B cell (primary cell): Measurements from ENCODE around the gene LONRF2. TPM values are rescaled to one million over a fixed set of nuclear protein-coding genes. Genes with fewer than 3 reads are reported as not detected.
"Not testable (repeated sequence)": the region's sequence is repeated elsewhere in the genome, so short reads cannot be mapped to it uniquely, and the experiment has no call there.

Source experiments
- ATAC-seq: fragments of 200-7000 bp; cut with Tn5 transposase; one replicate; pipeline ENCODE4 v1.10.0; 2021; ENCODE audit warnings: low read depth, mild to moderate bottlenecking, moderate number of reproducible peaks, moderate library complexity
- CTCF ChIA-PET: fragments of 350-600 bp; sonication (Branson Sonifier 250); formaldehyde crosslinking; loops from one replicate; lab custom pipeline; 2021; ENCODE audit warnings: antibody characterized with exemption, inconsistent platforms; lab: Charles Lee
- POLR2A ChIA-PET: fragments of 350-600 bp; sonication (Branson Sonifier 250); formaldehyde crosslinking; loops from one replicate; lab custom pipeline; 2021; ENCODE audit warnings: antibody characterized with exemption; lab: Charles Lee
- DNase-seq: peaks from one replicate; pipeline ENCODE4 v3.0.0; 2013
- H2AFZ ChIP-seq: 2 replicates; pipeline ENCODE4 v1.6.1; 2012; ENCODE audit warnings: mild to moderate bottlenecking, low read depth, low read length; ENCODE audit not compliant: insufficient read depth, poor library complexity, severe bottlenecking
- H3K27ac ChIP-seq, 2 donors: 1 replicate in 1 of 2; 2 replicates in 1 of 2; pipeline ENCODE4 v1.5.1; 2012 to 2013; ENCODE audit warnings: low read length in 2 of 2, mild to moderate bottlenecking in 2 of 2, moderate library complexity in 1 of 2
- H3K27me3 ChIP-seq, 4 experiments: fragments of 200-600 bp in 1 of 4; sonication (generic) in 1 of 4; replicated peaks in 1 of 4; 1 replicate in 2 of 4; 2 replicates in 2 of 4; pipeline versions ENCODE4 v1.6.1 to v1.7.0; 2013 to 2016; ENCODE audit warnings: low read length in 3 of 4, mild to moderate bottlenecking in 2 of 4, mixed read lengths in 1 of 4, moderate library complexity in 1 of 4; ENCODE audit not compliant: insufficient read depth in 4 of 4, control insufficient read depth in 3 of 4; ENCODE audit errors: control extremely low read depth in 1 of 4
- H3K36me3 ChIP-seq, 2 experiments: replicated peaks in 1 of 2; 1 replicate in 1 of 2; 2 replicates in 1 of 2; pipeline versions ENCODE4 v1.6.1 to v1.7.1; 2013; ENCODE audit warnings: low read length in 1 of 2; ENCODE audit not compliant: insufficient read depth in 2 of 2, control insufficient read depth in 1 of 2; ENCODE audit errors: control extremely low read depth in 1 of 2, extremely low read depth in 1 of 2
- H3K4me1 ChIP-seq, 2 donors: fragments of 200-600 bp in 1 of 2; sonication (generic) in 1 of 2; 1 replicate in 1 of 2; 2 replicates in 1 of 2; pipeline versions ENCODE4 v1.5.1 to v1.6.1; 2013 to 2017; ENCODE audit warnings: low read length in 2 of 2; ENCODE audit not compliant: control insufficient read depth in 2 of 2, insufficient read depth in 2 of 2
- H3K4me2 ChIP-seq: replicated peaks from 2 replicates; pipeline ENCODE3; 2012; ENCODE audit warnings: mild to moderate bottlenecking, low read depth, low read length; ENCODE audit not compliant: poor library complexity, severe bottlenecking
- H3K4me3 ChIP-seq, 5 experiments: fragments of 200-600 bp in 1 of 5; sonication (generic) in 1 of 5; 1 replicate in 3 of 5; 2 replicates in 2 of 5; pipeline versions ENCODE4 v1.5.1 to v1.7.0; 2011 to 2016; ENCODE audit warnings: low read length in 4 of 5, mild to moderate bottlenecking in 4 of 5, low read depth in 2 of 5, control low read depth in 1 of 5, moderate library complexity in 1 of 5; ENCODE audit not compliant: insufficient read depth in 1 of 5; ENCODE audit errors: control extremely low read depth in 1 of 5, extremely low read depth in 1 of 5
- H3K79me2 ChIP-seq: fragments of 200-600 bp; sonication (generic); one replicate; pipeline ENCODE4 v1.6.0; 2016; ENCODE audit warnings: low read length; ENCODE audit not compliant: control insufficient read depth, insufficient read depth
- H3K9ac ChIP-seq: fragments of 200-600 bp; sonication (generic); 2 replicates; pipeline ENCODE4 v1.6.1; 2017; ENCODE audit warnings: mild to moderate bottlenecking, low read length, moderate library complexity
- H3K9me3 ChIP-seq, 3 donors: one replicate each; pipeline versions ENCODE4 v1.6.1 to v1.7.1; 2013; ENCODE audit warnings: low read length in 2 of 3; ENCODE audit not compliant: control insufficient read depth in 2 of 3, insufficient read depth in 1 of 3; ENCODE audit errors: control extremely low read depth in 1 of 3
- H4K20me1 ChIP-seq: 2 replicates; pipeline ENCODE4 v1.6.0; 2012; ENCODE audit warnings: mild to moderate bottlenecking, low read length; ENCODE audit not compliant: insufficient read depth, control insufficient read depth, poor library complexity, severe bottlenecking
- H3K27ac Mint-ChIP-seq: one replicate; pipeline ENCODE4 v1.8.0; 2021; ENCODE audit warnings: mixed read lengths
- H3K27me3 Mint-ChIP-seq: one replicate; pipeline ENCODE4 v1.8.0; 2021; ENCODE audit warnings: mixed read lengths
- H3K4me1 Mint-ChIP-seq: one replicate; pipeline ENCODE4 v1.8.0; 2021; ENCODE audit warnings: mixed read lengths
- H3K4me3 Mint-ChIP-seq: one replicate; pipeline ENCODE4 v1.8.0; 2021; ENCODE audit warnings: mixed read lengths
- H3K9me3 Mint-ChIP-seq: one replicate; pipeline ENCODE4 v1.8.0; 2022; ENCODE audit warnings: mixed read lengths; ENCODE audit not compliant: insufficient read depth
- EZH2 ChIP-seq: IDR thresholded peaks from 2 replicates; pipeline ENCODE4 v1.6.1; 2012; ENCODE audit warnings: borderline replicate concordance, low read depth, mild to moderate bottlenecking, moderate library complexity, low read length; ENCODE audit not compliant: insufficient read depth, poor library complexity, severe bottlenecking
- WGBS: methylation state at CpG from one replicate; pipeline ENCODE4 v1.1.5; 2013; ENCODE audit warnings: missing lambda C conversion rate; ENCODE audit not compliant: insufficient coverage; 5-methylcytosine and 5-hydroxymethylcytosine counted together
- intact Hi-C: fragments of 100-400 bp; cut with micrococcal nuclease; formaldehyde crosslinking; loops from one replicate; pipeline ENCODE4 v1.10.0; 2022
- polyA plus RNA-seq: library from polyadenylated mRNA; depleted of rRNA; stranded (reverse); fragments of >200 nt; gene quantifications from 2 replicates; pipeline ENCODE4 v1.2.3, GENCODE V29; 2012
- total RNA-seq, 2 donors: library from RNA; stranded (reverse); fragments of 120-200 nt in 1 of 2; gene quantifications; 1 replicate in 1 of 2; 2 replicates in 1 of 2; pipeline versions ENCODE4 v1.2.3 to v1.2.4, GENCODE V29; 2013 to 2022
- TF ChIP-seq, protein P1 (sequence below): fragments of 200-600 bp; IDR thresholded peaks from one replicate; pipeline ENCODE4 v1.8.0; 2022; ENCODE audit warnings: antibody characterized with exemption, mild to moderate bottlenecking

Gene LONRF2
- total and polyA plus RNA-seq, 2 donors (not counting 1 experiment from before 2014, with no cell fraction given): 0.32 TPM; not detected in 1

DNA sequence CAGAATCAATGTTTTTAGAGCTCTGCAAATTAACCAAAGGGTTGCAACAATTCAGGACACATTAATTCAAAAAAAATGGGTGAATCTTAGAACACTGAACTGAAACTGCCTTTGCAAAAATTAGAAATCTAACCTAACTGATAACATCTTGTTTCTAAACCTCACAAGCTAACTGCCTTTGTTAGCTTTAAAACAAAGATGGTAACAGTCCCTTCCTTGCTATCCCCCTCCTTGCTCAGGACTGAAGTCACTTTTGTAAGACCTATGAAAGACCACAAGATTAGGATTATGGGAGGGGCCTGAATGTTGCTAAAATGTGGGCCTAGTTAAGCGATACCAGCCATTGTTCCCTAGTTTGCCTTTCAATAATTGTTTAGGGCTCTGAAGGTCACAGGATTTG, 44.9 kb upstream of the LONRF2 start:
- H3K27me3 Mint-ChIP-seq: peaks cover 31% of the 10 kb centered on the region
- POLR2A ChIA-PET: no interaction called here
- 100% methylated on average over 1 of the region's 1 CpG for WGBS

DNA sequence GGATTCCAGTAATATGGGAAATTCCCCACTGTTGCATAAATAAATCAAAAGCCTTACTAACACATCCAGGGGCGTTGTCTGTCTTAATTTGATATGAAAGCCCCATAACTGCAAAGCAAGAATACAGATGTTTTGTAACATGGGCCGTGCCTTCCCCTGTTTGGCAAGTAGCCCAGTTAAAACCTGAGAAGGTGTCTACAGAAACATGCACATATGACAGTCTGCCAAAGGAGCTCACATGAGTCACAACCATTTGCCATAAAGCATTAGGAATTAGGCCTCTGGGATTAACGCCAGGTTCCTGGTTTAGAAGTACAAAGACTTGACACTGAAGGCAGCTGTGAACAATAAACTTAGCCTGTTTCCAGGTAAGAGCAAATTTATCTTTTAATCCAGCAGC, 43.1 kb upstream of the LONRF2 start:
- TF ChIP-seq EZH2: no peak
- TF ChIP-seq, protein P1, sequence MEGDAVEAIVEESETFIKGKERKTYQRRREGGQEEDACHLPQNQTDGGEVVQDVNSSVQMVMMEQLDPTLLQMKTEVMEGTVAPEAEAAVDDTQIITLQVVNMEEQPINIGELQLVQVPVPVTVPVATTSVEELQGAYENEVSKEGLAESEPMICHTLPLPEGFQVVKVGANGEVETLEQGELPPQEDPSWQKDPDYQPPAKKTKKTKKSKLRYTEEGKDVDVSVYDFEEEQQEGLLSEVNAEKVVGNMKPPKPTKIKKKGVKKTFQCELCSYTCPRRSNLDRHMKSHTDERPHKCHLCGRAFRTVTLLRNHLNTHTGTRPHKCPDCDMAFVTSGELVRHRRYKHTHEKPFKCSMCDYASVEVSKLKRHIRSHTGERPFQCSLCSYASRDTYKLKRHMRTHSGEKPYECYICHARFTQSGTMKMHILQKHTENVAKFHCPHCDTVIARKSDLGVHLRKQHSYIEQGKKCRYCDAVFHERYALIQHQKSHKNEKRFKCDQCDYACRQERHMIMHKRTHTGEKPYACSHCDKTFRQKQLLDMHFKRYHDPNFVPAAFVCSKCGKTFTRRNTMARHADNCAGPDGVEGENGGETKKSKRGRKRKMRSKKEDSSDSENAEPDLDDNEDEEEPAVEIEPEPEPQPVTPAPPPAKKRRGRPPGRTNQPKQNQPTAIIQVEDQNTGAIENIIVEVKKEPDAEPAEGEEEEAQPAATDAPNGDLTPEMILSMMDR: no peak

More for the DNA sequence above, 44.9 kb upstream of the LONRF2 start:
- H4K20me1 ChIP-seq: no peaks in the 10 kb centered on the region
- CTCF ChIA-PET: interaction anchor here (1.1 to 1.4 kb wide), 3 partner anchors 9 to 104 kb away, joined by 3 read pairs; no protein-coding TSS in a partner anchor
- no peak overlapping the region for H2AFZ ChIP-seq
- no peak overlapping the region for H3K4me2 ChIP-seq
- Mint-ChIP-seq H3K9me3 (peaks cover 17% of the 10 kb centered on the region), H3K27ac (no peak overlapping the region), H3K4me1 (no peaks in the 10 kb centered on the region), H3K4me3 (no peak overlapping the region)
- TF ChIP-seq, protein P1: no peak
- TF ChIP-seq EZH2: no peak
- DNase-seq: no peak
- peaks cover 7 to 20% (median 16%) of the 10 kb centered on the region in 3 donors for H3K9me3 ChIP-seq
- no peaks in the 10 kb centered on the region for H3K4me1 ChIP-seq
- intact Hi-C loops: no loop called here
- H3K9ac ChIP-seq: no peak overlapping the region
- H3K27ac ChIP-seq: no peak overlapping the region
- H3K79me2 ChIP-seq: no peaks in the 10 kb centered on the region
- no peak for ATAC-seq
- H3K4me3 ChIP-seq: no peak overlapping the region
- no peaks in the 10 kb centered on the region for H3K36me3 ChIP-seq
- H3K27me3 ChIP-seq: peaks cover 0 to 7% (median 0%) of the 10 kb centered on the region in 4 experiments

DNA sequence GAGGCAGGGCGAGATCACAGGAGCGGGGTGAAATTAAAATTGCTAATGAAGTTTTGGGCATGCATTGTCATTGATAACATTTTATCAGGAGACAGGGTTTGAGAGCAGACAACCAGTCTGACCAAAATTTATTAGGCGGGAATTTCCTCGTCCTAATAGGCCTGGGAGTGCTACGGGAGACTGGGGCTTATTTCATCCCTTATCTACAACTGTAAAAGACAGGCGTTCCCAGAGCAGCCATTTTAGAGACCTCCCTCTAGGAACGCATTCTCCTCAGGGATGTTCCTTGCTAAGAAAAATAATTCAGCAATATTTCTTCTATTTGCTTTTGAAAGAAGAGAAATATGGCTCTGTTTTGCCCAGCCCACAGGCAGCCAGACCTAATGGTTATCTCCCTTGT, 40.0 kb upstream of the LONRF2 start:
- H3K36me3 ChIP-seq, H3K27me3 ChIP-seq, H3K4me3 Mint-ChIP-seq, H3K27ac Mint-ChIP-seq, H3K27ac ChIP-seq, intact Hi-C loops, H4K20me1 ChIP-seq, CTCF ChIA-PET, H2AFZ ChIP-seq, H3K4me1 Mint-ChIP-seq, ATAC-seq, H3K79me2 ChIP-seq, H3K4me1 ChIP-seq, H3K4me3 ChIP-seq, POLR2A ChIA-PET, H3K4me2 ChIP-seq, H3K9me3 Mint-ChIP-seq, DNase-seq, H3K9ac ChIP-seq: not testable (repeated sequence)
- no CpG with 5 or more reads among the region's 7 CpGs for WGBS
- peaks cover 27% of the 10 kb centered on the region for H3K27me3 Mint-ChIP-seq
- H3K9me3 ChIP-seq: peaks cover 0 to 22% (median 2%) of the 10 kb centered on the region in 3 donors

More for the DNA sequence above, 43.1 kb upstream of the LONRF2 start:
- Histone ChIP-seq H3K9ac (no peak overlapping the region), H4K20me1 (no peaks in the 10 kb centered on the region), H3K79me2 (no peaks in the 10 kb centered on the region), H3K4me3 (no peak overlapping the region), H3K27me3 (peaks cover 0 to 3% (median 0%) of the 10 kb centered on the region in 4 experiments), H3K36me3 (no peaks in the 10 kb centered on the region), H3K9me3 (peaks cover 0 to 26% (median 9%) of the 10 kb centered on the region in 3 donors), H3K27ac (no peak overlapping the region), H2AFZ (no peak overlapping the region), H3K4me2 (no peak overlapping the region), H3K4me1 (no peaks in the 10 kb centered on the region)
- Mint-ChIP-seq H3K4me3 (no peak overlapping the region), H3K27me3 (peaks cover 31% of the 10 kb centered on the region), H3K9me3 (peaks cover 10% of the 10 kb centered on the region), H3K4me1 (no peaks in the 10 kb centered on the region), H3K27ac (no peak overlapping the region)
- no peak for ATAC-seq
- intact Hi-C loops: no loop called here
- CTCF ChIA-PET: interaction anchor here (1.3 kb wide), 1 partner anchor 16 kb away, joined by 3 read pairs; no protein-coding TSS in a partner anchor
- no peak for DNase-seq
- POLR2A ChIA-PET: no interaction called here
- 100% methylated on average over 1 of the region's 3 CpGs for WGBS
